Esophagus muscularis mucosa (tissue), 4 donors: ENCODE results near the gene CARS1. TPM values are rescaled to one million over a fixed set of nuclear protein-coding genes. Genes with fewer than 3 reads are reported as not detected.
A peak's percentile ranks its signal among the peaks of the same experiment; 100 is the strongest.
"Not testable (repeated sequence)": the region's sequence is repeated elsewhere in the genome, so short reads cannot be mapped to it uniquely, and the experiment has no call there.

Source experiments
- DNase-seq: peaks from one replicate; pipeline ENCODE4 v3.0.0-alpha.2; 2017; ENCODE audit errors: extremely low spot score
- H3K27ac ChIP-seq, 4 donors: fragments of 200-600 bp; sonication (generic); replicated peaks in 1 of 4; 1 replicate in 3 of 4; 2 replicates in 1 of 4; pipeline ENCODE4 v1.5.1; 2016 to 2019; ENCODE audit warnings: mild to moderate bottlenecking in 1 of 4
- H3K27me3 ChIP-seq, 4 donors: fragments of 200-600 bp; sonication (generic); one replicate each; pipeline versions ENCODE4 v1.5.1 to v1.6.0; 2016 to 2019
- H3K36me3 ChIP-seq, 4 donors: fragments of 200-600 bp; sonication (generic); one replicate each; pipeline ENCODE4 v1.5.1; 2016 to 2019
- H3K4me1 ChIP-seq, 4 donors: fragments of 200-600 bp; sonication (generic); one replicate each; pipeline ENCODE4 v1.5.1; 2016 to 2019
- H3K4me3 ChIP-seq, 4 donors: fragments of 200-600 bp; sonication (generic); 1 replicate in 2 of 4; 2 replicates in 2 of 4; pipeline ENCODE4 v1.5.1; 2016 to 2019; ENCODE audit warnings: mild to moderate bottlenecking in 4 of 4, moderate library complexity in 1 of 4
- H3K9me3 ChIP-seq, 4 donors: fragments of 200-600 bp; sonication (generic); 1 replicate in 3 of 4; 2 replicates in 1 of 4; pipeline ENCODE4 v1.5.1; 2016 to 2019
- CTCF ChIP-seq, 3 experiments: fragments of 200-600 bp in 2 of 3; fragments of 450-650 bp in 1 of 3; sonication (generic) in 2 of 3; IDR thresholded peaks; one replicate each; pipeline ENCODE4 v1.5.1; 2017 to 2019; ENCODE audit warnings: antibody characterized with exemption in 3 of 3, mild to moderate bottlenecking in 2 of 3, moderate library complexity in 1 of 3
- EP300 ChIP-seq: sonication (generic); formaldehyde crosslinking; IDR thresholded peaks from one replicate; pipeline ENCODE4 v1.6.1; 2017; ENCODE audit warnings: antibody characterized with exemption
- POLR2A ChIP-seq: fragments of 450-650 bp; IDR thresholded peaks from one replicate; pipeline ENCODE4 v1.6.1; 2017; ENCODE audit warnings: antibody characterized with exemption, moderate library complexity, mild to moderate bottlenecking, low read depth
- POLR2AphosphoS5 ChIP-seq, 2 donors: sonication (generic); formaldehyde crosslinking; IDR thresholded peaks; one replicate each; pipeline ENCODE4 v1.6.1; 2017; ENCODE audit warnings: antibody characterized with exemption in 2 of 2
- WGBS: methylation state at CpG from one replicate; pipeline ENCODE4 v1.1.5; 2018; 5-methylcytosine and 5-hydroxymethylcytosine counted together
- intact Hi-C: fragments of 100-400 bp; cut with DNase I; formaldehyde crosslinking; loops from one replicate; pipeline ENCODE4 v1.15.1; 2023
- total RNA-seq, 4 donors: library from RNA; depleted of rRNA; stranded (reverse); fragments of >200 nt; gene quantifications; one replicate each; pipeline versions ENCODE4 v1.1.0 to v1.2.1, GENCODE V29; 2016

The CARS1 gene
- total RNA-seq, 4 donors from 2014 or later = 30.3 to 35.6 (median 34.9) TPM

- no peak for DNase-seq
- 76% methylated on average over 3 of the region's 3 CpGs for WGBS
- intact Hi-C loops = no loop called here
- Histone ChIP-seq H3K27ac (peak overlapping the region; percentile 32 to 52 (median 40)), H3K36me3 (no peaks in the 10 kb centered on the region), H3K4me1 (peaks cover 0 to 10% (median 5%) of the 10 kb centered on the region in 4 donors), H3K9me3 (no peaks in the 10 kb centered on the region), H3K4me3 (no peak overlapping the region), H3K27me3 (peaks cover 0 to 13% (median 0%) of the 10 kb centered on the region in 4 donors)
- TF ChIP-seq POLR2AphosphoS5 (IDR thresholded peaks at IDR 0.05) (peak; percentile 43 to 70), EP300 (no peak)
Observed at GRCh38 chr11:3073029-3073435, 15.8 kb upstream of the CARS1 start.

- intact Hi-C loops = no loop called here
- H3K36me3 ChIP-seq = no peaks in the 10 kb centered on the region
- no peak overlapping the region for H3K27ac ChIP-seq
- 80% methylated on average over 8 of the region's 8 CpGs for WGBS
- no peaks in the 10 kb centered on the region for H3K9me3 ChIP-seq
- TF ChIP-seq EP300 = no peak
- TF ChIP-seq POLR2AphosphoS5 (IDR thresholded peaks at IDR 0.05) = no peak
- no peak for TF ChIP-seq CTCF (IDR thresholded peaks at IDR 0.05)
- TF ChIP-seq POLR2A = no peak
- peaks cover 0 to 10% (median 1%) of the 10 kb centered on the region in 4 donors for H3K4me1 ChIP-seq
- H3K27me3 ChIP-seq = peaks cover 0 to 3% (median 0%) of the 10 kb centered on the region in 4 donors
- no peak overlapping the region for H3K4me3 ChIP-seq
- DNase-seq = no peak
Observed at GRCh38 chr11:3069425-3069824, 12.2 kb upstream of the CARS1 start.

GRCh38 chr11:3066308-3066707 is 9.1 kb upstream of the CARS1 start:
- H3K27me3 ChIP-seq, H3K4me1 ChIP-seq, H3K36me3 ChIP-seq, H3K9me3 ChIP-seq, H3K27ac ChIP-seq, intact Hi-C loops, DNase-seq, H3K4me3 ChIP-seq: not testable (repeated sequence)
- WGBS = 98% methylated on average over 3 of the region's 3 CpGs

- intact Hi-C loops, H3K4me1 ChIP-seq, H3K27me3 ChIP-seq, DNase-seq, H3K36me3 ChIP-seq, H3K9me3 ChIP-seq, H3K4me3 ChIP-seq, H3K27ac ChIP-seq: not testable (repeated sequence)
- 93% methylated on average over 6 of the region's 6 CpGs for WGBS
Observed at GRCh38 chr11:3064709-3065108, 7.5 kb upstream of the CARS1 start.

GRCh38 chr11:3063876-3064275 is 6.7 kb upstream of the CARS1 start:
- H3K9me3 ChIP-seq, intact Hi-C loops, H3K27me3 ChIP-seq, H3K4me3 ChIP-seq, DNase-seq, H3K4me1 ChIP-seq, H3K36me3 ChIP-seq, H3K27ac ChIP-seq: not testable (repeated sequence)
- WGBS = 74% methylated on average over 8 of the region's 8 CpGs

GRCh38 chr11:3063432-3063831 is 6.2 kb upstream of the CARS1 start:
- H3K27me3 ChIP-seq, H3K9me3 ChIP-seq, H3K27ac ChIP-seq, H3K36me3 ChIP-seq, H3K4me3 ChIP-seq, intact Hi-C loops, H3K4me1 ChIP-seq, DNase-seq: not testable (repeated sequence)
- WGBS = 92% methylated on average over 4 of the region's 4 CpGs

GRCh38 chr11:3060436-3061025 is 3.3 kb upstream of the CARS1 start:
- H3K36me3 ChIP-seq = no peaks in the 10 kb centered on the region
- peaks cover 13 to 26% (median 24%) of the 10 kb centered on the region in 4 donors for H3K4me1 ChIP-seq
- no peak overlapping the region for H3K27ac ChIP-seq
- 89% methylated on average over 10 of the region's 11 CpGs for WGBS
- no peak for DNase-seq
- TF ChIP-seq POLR2AphosphoS5 (IDR thresholded peaks at IDR 0.05) (no peak), CTCF (IDR thresholded peaks at IDR 0.05) (no peak), POLR2A (no peak), EP300 (no peak)
- no peaks in the 10 kb centered on the region for H3K9me3 ChIP-seq
- no peak overlapping the region for H3K4me3 ChIP-seq
- intact Hi-C loops = no loop called here
- no peaks in the 10 kb centered on the region for H3K27me3 ChIP-seq
